GM21786 (cell line): Measurements from ENCODE around the gene EFCC1.
"Not testable (repeated sequence)": the region's sequence is repeated elsewhere in the genome, so short reads cannot be mapped to it uniquely, and the experiment has no call there.

Source experiments
- ATAC-seq: cut with Tn5 transposase; IDR thresholded peaks from one replicate; pipeline ENCODE4 v1.9.1; 2021; ENCODE audit not compliant: unreplicated experiment

Gene EFCC1

DNA sequence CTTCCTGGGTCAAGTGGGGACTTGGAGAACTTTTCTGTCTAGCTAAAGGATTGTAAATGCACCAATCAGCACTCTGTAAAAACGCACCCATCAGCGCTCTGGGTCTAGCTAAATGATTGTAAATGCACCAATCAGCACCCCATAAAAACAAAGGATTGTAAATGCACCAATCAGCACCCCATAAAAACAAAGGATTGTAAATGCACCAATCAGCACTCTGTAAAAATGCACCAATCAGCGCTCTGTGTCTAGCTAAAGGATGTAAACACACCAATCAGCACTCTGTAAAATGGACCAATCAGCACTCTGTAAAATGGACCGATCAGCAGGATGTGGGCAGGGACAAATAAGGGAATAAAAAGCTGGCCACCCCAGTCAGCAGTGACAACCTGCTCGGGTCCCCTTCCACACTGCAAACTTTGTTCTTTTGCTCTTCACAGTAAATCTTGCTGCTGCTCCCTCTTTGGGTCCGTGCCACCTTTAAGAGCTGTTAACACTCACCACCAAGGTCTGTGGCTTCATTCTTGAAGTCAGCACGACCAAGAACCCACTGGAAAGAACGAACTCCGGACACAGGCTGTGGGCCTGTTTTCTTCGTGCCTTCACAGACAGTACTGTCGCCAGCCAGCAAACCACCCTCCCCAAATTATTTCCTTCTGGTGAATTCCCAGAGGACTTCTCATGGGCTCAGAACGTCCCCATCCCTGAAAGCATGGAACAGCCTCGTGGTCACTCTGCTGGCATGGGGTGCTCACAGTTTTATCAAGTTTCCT lies 68.4 kb downstream of the EFCC1 start:
- not testable (repeated sequence) for ATAC-seq

DNA sequence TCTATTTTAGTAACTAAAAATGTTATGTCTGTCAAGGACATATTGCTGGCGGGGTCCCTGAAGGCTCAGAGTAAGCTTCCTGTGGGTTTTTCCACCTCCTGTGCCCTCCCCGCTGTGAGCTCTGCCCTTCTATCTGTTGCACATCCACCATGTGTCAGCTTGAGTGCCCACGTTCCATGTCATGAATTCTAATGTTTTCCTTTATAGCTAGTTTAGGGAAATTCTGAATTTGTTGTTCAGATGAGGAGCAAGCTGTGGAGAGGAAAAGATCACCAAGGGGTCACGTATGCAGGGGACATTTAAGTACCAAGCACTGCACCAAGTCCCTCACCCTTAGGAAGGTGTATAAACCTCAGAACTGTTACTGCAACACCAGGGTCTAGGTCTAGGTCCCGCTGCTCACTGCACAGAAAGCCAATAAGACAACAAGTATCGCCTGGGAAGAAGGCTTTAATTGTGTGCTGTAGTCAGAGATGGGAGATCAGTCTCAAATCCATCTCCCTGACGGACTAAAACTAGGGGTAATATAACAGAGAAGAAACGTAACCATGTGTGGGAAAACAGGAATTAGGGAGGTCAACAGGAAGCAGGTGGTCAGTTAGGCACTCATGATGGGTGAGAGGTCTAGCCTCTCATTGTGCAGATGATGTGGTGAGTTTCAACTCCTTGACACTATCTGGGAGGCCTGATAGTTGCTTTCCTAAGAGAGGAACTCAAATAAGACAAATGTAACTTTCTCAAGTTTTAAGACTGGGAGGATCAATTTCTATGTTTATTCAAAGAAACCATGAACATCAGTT lies 69.2 kb downstream of the EFCC1 start:
- ATAC-seq = no peak

GRCh38 chr3:129077222-129077621 lies 76.1 kb downstream of the EFCC1 start:
- no peak for ATAC-seq

DNA sequence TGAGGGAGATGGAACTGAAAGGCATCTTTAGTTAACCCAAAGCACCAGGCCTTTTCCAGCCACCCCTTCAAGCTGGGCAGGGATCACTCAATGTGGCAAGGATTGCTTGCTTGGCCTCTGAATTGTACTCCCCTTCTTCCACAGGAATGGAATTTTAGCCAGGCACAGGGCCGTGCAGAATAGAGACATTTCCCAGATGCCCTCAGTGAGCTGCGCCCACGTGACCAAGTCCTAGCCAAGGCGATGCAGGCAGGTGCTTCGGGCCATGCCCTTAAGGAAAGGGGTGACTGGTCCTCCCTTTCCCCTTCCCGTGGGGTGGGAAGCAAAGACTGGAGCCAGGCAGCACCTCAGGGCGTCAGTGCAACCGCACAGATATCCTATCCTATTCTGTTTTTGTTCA lies 77.4 kb downstream of the EFCC1 start:
- no peak for ATAC-seq

- no peak for ATAC-seq
These were observed 80.4 kb downstream of the EFCC1 start for GRCh38 chr3:129081503-129081902.

DNA sequence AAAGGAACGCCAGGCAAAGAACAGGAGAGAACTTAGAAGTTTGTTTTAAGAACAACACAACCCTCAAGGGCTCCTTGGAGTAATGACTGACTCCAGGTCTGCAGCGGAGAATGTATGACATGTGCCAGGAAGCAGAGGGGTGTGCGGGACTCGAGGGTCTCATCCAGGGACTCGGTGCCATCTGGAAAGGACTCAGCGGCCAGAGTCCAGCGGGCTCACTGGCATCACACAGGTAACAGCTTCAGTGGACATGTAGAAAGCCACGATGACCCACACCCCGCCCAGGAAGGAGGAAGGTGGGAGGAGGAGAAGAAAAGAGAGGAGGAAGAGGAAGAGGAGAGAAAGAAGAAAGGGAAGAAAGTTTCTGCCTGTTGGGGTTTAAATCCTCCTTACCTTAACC lies 80.9 kb downstream of the EFCC1 start:
- no peak for ATAC-seq

DNA sequence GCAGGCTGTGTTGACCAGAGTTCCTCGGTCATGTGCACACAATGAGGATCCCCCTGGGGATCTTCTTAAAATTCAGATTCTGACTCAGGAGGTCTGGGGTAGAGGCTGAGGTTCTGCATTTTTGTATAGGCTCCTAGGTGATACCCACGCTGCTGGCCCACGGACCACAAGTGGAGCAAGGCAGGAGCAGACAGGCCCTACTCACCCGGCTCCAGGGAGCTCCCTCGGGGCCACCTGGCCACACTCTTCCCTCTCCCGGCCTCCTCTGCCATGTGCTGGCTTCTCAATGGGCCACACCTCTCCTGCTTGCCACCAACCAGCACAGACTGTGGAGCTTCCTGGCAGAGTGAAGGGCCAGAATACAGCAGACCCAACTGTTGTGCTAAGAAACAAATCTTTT lies 83.4 kb downstream of the EFCC1 start:
- no peak for ATAC-seq

DNA sequence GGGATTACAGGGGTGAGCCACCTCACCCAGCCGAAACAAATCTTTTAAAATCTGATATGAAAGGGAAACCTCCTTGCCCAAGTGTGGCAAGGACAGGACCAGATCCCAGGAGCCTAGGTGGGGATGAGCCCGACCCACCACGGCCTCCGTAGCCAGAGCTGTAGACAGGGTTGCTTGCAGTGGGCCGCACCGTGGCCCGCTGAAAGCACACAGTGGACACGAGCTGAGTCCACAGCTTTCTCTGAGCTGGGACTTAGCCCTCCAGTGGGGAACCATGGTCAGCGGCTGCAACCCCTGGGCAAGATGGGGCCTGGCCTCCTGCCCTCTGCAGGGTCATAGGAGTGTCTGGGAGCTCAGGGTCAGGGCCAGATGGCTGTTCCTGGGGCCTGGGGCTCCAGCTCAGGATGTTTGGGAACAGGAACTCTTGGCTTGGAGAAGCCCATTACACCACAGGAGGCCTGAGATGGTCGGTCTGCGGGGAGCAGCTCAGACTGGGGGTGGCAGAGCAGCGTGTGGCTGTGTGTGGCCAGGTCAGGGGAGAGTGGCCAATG lies 84.1 kb downstream of the EFCC1 start:
- no peak for ATAC-seq

DNA sequence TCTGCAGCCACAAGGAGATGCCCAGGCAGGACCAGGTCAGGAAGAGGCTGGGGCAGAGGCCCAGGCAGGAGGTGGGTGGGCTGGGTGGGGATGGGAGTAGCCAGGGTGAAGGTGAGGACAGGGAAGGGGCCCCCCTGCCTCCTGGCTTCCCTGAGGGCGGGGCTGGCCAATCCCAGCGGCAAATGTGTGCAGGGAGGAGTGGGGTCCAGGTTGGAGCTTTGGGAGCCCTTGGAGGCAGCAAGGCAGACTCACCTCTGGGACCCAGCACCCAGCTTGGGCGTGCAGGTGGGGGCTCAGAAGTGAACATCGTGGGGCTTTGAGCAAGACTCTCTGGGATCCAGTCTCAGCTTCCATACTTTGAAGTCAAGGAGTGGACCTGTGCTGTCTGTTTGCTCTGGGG lies 84.7 kb downstream of the EFCC1 start:
- ATAC-seq = no peak

DNA sequence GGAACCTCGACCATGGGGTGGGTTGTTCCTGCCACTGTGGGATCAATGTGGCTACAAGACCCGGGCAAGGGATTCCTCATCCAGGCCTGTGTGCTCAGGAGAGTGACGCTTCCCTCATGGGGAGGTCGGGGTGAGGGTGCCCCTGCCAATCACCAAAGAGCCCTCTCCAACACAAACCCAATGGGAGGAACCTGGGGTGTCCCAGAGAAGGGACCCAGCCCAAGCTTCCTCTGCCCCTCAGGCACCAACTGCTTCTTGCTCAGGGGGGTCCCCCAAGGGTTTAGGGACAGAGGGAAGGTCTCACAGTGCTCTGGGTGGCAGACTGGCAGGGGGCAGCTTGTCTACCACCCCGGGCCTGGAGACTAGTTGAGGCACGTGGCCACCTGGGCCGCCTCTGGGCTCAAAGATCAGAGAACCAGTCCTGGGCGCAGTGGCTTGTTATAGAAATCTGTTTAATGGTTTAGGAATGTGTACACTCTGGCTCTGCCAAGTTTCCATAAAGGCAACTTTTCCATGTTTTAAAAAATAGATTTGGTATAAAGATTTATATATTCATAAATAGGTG lies 86.1 kb downstream of the EFCC1 start:
- ATAC-seq = no peak

DNA sequence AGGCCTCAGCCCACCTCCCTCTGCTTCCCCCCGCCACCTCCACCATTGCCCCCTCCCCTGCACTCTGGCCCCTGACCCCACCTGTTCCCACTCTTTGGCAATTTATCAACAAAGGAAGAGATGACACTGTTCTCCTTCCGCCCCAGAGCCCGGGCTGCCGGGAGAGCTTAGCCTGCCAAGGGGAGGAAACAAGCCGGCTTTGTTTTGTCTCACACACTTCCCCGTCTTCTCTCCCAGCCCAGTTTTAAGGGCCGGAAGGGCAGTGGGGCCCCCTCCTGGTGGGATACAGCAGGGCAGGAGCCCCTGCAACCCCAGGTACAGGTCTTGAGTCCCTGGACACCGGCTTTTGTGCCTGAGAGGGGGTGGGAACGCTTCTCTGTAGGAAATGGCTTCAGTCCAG lies 86.8 kb downstream of the EFCC1 start:
- not testable (repeated sequence) for ATAC-seq

DNA sequence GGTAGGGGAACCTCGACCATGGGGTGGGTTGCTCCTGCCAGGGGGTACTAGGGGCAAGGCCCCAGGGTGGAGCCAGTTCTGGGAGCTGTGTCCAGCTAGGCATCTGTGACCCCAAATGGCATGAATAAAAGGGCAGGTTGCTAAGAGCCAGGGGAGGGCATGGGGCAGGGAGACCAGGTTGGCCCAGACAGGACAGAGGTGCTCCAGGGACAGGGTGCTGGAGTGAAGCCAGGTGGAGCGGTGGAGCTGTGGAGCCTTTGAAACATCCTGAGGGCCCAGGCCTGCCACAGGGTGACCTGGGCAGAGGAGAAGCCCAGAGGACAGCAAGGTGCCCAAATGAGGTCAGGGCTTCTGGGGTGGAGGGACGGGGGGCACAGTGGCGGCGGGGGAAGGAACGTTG lies 87.2 kb downstream of the EFCC1 start:
- not testable (repeated sequence) for ATAC-seq
